GM18517 (cell line): ENCODE measurements around the gene OR8B2.
"Not testable (repeated sequence)": the region's sequence is repeated elsewhere in the genome, so short reads cannot be mapped to it uniquely, and the experiment has no call there.

Experiments
- ATAC-seq: cut with Tn5 transposase; IDR thresholded peaks from one replicate; pipeline ENCODE4 v1.9.1; 2021; ENCODE audit warnings: mild to moderate bottlenecking, moderate library complexity; ENCODE audit not compliant: unreplicated experiment

OR8B2 gene, protein sequence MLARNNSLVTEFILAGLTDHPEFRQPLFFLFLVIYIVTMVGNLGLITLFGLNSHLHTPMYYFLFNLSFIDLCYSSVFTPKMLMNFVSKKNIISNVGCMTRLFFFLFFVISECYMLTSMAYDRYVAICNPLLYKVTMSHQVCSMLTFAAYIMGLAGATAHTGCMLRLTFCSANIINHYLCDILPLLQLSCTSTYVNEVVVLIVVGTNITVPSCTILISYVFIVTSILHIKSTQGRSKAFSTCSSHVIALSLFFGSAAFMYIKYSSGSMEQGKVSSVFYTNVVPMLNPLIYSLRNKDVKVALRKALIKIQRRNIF

DNA sequence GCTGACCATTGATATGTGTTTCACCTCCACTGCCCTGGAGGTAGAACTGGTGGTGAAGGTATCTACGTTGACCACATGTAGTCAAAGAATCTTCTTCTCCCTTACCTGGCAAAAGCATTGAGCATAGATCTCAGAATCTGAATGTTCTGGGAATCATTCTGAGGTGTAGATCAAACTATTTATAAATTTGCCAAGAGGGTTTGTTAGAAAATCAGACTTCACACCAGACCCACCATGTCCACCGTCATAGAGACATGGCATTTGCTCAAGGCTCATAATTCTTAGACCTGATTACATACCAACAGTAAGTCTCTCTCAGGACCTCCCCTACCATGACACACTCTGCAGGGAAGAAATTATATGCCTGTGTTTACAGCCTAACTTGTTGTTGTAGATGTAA is at the start of gene OR8B2:
Gene OR8B2, minus strand, starts transcription at position 101 of the 400 bp plus-strand sequence. CDS start 1,156 bp downstream, outside the sequence.
- ATAC-seq = no peak

DNA sequence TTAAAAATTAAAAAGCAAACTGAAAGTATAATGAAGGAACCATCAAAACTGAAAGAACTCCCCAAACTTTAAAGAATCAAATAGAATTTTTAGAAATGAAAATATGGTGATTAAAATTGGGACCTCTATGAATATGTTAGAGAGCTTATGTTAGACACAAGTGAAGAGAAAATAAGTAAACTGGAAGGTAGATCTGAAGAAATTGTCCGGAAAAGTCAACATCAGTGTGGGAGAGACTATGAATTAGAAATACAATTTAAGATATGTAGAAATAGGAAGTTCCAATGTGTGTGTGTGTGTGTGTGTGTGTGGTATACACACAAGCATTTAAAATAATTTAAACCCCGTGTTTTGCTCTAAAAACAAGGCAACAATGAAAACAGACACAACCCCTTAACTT is 45.3 kb upstream of the OR8B2 start:
- ATAC-seq = no peak

DNA sequence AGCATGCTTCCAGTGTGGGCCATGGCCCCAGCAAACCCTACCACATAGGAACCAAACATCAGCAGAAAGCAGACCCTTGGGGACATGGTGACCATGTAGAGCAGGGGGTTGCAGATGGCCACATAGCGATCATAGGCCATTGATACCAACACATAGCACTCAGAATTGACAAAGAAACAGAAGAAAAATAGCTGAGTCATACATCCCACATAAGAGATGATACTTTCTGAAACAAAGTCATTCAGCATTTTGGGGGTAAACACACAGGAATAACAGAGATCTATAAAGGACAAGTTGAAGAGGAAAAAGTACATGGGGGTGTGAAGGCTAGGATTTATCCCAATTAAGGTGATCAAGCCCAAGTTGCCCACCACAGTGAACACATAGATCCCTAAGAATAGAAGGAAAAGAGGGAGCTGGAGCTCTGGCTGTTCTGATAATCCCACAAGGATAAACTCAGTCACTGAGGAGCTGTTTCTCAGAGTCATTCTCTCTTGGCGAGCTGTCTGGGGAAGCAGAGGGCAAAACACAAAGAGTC is 40.2 kb upstream of the OR8B2 start, which contains the start of gene OR8B4:
Gene OR8B4, minus strand, starts transcription at position 488 of the 538 bp plus-strand sequence. Its CDS starts 0 bp downstream, at position 488.
- no peak for ATAC-seq

DNA sequence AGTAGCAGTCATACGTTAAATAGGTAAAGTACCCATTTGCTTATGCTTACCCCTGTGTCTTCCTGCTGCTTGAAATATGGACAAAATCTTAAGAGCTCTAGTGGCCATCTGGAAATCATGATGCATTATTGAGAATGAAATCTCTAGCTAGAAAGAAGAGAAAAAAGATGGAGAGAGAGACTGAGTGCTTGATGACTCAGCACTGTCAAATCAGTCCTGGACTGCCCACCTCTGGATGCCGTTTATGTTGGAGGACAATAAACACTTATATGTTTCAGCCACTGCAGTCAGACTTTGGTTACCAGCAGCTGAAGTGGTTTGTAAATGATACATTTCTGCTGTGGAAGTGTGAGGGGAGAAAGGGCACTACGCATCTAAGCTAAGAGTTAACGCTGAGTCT is 36.7 kb upstream of the OR8B2 start:
- no peak for ATAC-seq

DNA sequence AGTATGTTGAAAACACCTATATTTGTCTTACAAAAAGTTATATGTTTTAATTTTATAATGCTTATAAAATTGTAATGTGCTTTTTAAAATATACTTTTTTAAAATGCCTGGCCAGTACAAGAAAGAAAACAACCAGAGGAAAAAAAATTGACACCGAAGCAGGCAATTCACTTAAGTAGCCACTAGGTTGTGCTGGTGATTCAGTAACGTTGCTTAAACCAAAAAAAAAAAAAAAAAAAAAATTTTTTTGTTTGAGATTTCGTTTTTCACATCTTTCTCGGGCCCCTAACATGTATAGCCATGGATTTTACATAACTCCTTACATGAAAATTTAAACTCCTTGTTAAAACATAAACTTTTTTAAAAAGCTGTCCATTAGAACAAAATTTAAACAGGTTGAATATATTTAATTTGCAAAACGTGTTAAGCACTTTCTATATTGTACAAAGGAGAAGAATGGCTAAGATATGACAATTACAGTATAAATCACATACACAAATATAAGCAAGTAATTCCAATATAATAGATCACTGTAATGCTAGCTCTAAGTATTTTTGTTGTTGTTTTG is 31.1 kb upstream of the OR8B2 start:
- ATAC-seq = no peak

DNA sequence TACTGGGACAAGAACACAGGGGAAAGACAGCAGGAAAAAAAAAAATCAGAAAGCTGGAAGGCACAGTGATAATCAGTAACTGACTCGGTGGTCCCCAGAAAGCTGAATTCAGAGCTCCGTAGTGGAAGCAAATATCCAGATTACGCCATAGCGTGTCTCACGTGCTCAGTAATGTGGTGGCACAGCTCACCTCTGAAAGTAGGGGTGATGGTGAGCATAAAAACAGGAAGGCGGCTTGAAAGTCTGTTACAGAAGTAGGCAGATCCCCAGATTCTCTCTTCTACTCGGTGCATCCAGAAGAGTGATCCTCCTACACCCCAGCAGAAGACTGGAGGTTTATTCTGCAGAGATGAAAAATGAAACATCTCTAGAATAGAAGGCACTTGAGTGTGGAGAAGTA is 25.6 kb upstream of the OR8B2 start:
- no peak for ATAC-seq

DNA sequence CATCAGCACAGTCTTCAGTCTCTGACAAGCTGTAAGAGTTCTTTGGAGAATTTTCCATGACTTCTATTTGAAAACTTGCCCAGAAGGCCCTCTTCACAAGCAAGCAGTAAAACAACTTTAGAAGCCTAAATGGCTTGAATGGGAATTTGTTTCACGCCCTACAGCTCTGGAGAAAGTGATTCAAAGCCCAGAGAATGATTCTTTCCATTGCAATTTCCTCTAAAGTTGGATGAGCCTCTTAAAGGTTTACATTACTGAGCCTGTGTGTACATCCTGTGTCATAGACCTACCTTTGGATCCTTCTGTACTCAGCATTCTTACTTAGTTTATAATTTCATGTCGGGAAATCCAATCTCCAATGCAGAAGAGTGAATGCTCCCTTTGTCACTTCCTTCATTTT is 21.3 kb upstream of the OR8B2 start:
- no peak for ATAC-seq

DNA sequence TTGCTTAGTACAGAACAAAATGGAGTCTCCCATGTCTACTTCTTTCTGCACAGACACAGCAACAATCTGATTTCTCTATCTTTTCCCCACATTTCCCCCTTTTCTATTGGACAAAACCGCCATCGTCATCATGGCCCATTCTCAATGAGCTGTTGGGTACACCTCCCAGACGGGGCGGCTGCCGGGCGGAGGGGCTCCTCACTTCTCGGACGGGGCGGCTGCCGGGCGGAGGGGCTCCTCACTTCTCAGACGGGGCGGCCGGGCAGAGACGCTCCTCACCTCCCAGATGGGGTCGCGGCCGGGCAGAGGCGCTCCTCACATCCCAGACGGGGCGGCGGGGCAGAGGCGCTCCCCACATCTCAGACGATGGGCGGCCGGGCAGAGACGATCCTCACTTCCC is 18.9 kb upstream of the OR8B2 start:
- not testable (repeated sequence) for ATAC-seq

DNA sequence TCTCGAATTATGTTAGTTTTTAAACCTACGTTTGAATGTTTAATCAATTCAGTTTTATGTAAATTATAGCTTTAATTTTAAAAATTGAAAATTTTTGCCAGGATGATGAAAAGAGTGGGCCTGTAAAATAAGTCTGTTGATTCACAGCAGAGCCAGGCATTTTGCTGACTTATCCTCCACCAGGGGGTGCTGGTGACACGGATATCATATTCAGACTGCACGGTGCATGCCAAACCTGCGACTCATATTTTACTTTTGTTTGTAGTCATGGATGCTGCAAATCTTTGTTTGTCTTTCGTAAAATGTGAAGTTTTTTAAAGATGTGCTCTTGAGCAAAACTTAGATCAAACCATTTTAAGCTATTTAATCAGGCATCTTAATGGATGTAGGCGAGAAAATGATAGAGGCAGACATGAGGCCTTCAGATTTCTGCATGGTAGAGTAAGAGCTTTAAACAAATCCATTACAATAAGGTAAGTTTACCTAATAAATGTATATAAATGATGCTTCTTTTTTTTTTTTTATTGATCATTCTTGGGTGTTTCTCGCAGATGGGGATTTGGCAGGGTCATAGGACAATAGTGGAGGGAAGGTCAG is 18.1 kb upstream of the OR8B2 start:
- ATAC-seq = peak; percentile 77

DNA sequence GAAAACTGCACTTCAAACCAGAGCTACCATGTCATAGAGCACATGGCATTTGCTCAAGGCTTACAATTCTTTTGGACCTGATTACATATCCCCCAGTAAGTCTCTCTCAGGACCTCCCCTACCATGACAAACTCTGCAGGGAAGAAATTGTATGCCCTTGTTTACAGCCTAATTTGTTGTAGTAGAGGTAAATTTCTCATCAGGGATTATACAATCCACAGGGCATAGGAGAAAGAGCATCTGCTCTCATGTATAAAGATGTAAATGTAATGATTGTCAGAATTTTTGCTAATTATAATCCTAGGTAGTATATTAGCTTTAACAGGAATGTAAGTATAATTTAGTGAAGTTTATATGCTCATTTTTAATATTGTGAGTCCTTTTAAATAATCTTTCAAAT is 14.6 kb upstream of the OR8B2 start, which contains the start of gene OR8B3:
Gene OR8B3, minus strand, starts transcription at position 101 of the 400 bp plus-strand sequence. CDS start 1,673 bp downstream, outside the sequence.
- ATAC-seq = no peak

DNA sequence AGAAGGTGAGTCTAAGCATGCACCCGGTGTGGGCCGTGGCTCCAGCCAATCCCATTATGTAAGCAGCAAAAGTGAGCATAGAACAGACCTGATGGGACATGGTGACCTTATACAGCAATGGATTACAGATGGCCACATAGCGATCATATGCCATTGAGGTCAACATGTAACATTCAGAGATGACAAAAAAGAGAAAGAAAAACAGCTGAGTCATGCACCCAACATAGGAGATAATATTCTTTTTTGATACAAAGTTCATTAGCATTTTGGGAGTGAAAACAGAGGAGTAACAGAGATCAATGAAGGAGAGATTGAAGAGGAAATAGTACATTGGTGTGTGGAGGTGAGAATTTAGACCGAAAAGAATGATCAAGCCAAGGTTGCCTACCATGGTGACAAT is 12.5 kb upstream of the OR8B2 start:
- not testable (repeated sequence) for ATAC-seq

DNA sequence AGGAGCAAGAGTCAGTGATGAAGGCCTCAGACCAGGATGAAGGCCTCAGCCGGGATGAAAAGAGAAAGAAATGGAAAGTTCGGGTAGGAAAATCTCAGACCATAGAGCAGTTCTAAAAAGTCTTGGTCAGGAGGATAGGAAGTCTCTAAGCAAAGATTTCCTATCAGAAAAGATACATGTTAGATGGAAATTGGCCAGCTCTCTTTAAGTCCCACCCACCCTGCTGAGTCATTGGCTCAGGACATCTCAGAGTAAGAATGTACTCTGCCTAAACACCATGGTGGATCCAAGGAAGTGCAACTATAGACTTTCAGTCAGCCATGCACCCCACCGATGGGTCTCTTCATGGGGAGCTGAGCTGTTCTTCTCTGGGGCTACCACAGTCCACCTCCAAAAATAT is 10.1 kb upstream of the OR8B2 start:
- no peak for ATAC-seq

DNA sequence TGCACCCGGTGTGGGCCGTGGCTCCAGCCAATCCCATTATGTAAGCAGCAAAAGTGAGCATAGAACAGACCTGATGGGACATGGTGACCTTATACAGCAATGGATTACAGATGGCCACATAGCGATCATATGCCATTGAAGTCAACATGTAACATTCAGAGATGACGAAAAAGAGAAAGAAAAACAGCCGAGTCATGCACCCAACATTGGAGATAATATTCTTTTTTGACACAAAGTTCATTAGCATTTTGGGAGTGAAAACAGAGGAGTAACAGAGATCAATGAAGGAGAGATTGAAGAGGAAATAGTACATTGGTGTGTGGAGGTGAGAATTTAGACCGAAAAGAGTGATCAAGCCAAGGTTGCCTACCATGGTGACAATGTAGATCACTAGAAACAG is 1.4 kb downstream of the OR8B2 start:
- not testable (repeated sequence) for ATAC-seq

DNA sequence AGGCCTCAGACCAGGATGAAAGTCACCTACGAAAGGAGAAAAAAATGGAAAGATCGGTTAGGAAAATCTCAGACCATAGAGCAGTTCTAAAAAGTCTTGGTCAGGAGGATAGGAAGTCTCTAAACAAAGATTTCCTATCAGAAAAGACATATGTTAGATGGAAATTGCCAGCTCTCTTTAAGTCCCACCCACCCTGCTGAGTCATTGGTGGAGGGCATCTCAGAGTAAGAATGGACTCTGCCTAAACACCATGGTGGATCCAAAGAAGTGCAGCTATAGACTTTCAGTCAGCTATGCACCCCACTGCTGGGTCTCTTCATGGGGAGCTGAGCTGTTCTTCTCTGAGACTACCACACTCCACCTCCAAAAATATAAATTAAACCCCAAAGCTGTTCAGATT is 3.7 kb downstream of the OR8B2 start:
- ATAC-seq = no peak

DNA sequence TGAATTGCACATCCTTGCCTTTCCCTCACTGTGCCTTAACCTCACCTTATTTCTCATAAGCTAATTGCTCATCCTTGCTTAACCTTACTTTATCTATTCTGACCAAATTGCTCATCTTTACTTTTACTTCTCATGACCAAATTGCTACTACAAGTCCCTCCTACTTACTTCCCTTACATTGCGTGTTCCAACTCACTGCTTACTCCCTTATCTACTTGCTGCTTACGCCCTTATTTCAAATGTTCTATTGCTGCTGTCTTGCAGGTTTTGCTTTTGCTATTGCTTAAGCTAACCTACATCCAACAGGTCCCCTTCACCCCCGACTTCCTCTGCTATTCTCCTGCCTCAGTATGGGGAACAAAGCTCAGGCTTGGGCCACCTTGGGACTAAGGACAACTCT is 8.0 kb downstream of the OR8B2 start:
- no peak for ATAC-seq

DNA sequence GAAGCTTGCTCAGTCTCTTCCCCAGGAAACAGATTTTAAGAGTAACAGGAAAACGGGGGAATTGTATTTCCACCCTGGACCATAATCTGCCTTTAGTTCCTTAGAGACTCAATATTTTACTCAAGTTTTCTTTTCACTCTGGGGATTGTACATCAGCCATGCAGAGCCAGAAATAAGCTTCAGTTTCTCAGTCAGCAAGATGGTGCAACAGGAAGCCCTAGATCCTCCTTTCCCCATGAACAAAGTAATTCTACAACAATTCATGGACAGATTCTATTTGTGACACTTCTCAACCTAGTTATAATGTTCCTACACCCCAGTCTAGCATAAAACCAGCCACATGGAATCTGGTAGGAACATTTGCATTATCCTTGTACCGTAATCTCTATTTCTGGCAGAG is 24.7 kb downstream of the OR8B2 start:
- ATAC-seq = no peak

DNA sequence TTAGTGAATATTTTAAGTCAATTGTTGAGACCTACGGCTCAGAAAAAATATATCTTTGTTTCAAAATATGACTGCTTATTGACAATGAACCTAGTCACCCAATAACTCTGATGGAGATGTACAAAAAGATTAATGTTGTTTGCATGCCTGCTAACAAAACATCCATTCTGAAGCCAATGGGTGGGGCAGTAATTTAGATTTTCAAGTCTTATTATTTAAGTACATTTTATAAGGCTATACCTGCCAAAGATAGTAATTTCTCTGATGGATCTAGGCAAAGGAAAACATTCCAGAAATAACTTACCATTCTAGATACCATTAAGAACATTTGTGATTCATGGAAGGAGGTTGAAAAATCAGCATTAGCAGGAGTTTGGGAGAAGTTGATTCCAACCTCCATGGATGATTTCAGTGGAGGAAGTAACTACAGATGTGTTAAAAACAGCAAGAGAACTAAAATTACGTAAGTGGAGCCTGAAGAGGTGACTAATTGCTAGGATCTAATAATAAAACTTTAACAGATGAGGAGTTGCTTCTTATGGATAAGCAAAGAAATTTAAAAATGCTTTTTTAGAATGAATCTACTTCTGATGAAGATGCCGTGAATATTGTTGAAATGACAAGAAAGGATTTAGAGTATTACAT is 37.9 kb downstream of the OR8B2 start:
- no peak for ATAC-seq

DNA sequence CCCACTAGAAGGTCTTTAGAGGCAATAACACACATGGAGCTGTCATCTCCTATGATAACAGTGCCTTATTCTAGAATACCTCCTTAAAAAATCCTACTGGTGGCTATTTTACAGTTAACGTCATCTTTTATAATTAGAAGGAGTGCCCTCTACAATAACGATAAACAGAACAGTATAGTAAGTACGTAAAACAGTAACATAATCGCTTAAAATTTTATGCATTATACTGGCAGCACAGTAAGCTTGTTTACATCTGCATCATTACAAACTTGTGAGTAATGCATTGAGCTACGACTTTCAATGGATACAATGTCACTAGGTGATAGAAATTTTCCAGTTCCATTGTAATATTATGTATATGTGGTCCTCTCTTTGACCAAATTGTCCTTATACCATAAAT is 40.0 kb downstream of the OR8B2 start:
- no peak for ATAC-seq

DNA sequence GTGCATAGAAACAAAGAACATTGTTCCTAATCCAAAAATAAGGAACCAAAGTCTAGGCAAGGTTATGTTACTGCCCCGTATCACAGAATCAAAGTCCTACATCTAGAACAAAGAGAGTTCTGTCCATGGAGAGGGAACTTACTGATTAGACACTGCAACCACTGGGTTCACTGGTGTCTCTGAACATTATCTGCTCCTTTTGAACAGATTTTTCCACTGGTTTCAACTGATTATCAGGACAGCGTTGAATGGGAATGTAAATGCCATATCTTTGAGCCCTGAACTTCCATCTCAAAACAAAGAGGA is 44.2 kb downstream of the OR8B2 start:
- no peak for ATAC-seq

DNA sequence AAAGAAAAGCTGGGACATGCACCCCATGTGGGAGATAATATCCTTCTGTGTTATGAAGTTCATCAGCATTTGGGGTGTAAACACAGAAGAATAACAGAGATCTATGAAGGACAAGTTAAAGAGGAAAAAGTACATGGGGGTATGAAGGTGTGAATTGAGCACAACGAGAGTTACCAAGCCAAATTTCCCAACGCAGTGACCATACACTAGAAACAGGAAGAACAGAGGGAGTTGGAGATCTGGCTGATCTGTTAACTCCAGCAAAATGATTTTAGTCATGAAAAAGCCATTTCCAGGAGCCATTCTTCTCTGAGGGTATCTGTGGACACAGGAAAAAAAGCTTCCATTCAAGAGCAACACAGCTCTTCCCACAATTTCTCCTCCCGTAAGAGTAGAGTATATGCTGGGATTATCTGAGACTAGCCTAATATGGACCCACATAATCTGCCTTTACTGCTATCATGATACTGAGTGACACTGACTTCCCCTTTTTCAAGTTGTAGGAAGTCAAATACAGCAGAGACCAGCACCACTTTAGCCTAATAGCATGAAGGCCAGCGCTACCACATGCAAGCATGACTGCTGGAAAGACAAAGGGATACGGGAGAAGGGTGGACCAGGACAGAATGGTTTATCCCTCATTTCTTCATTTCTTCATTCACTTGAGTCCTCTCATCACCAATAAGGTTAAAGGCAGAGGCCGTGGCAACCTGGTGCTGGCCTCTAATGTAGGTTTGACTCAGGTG is 44.7 kb downstream of the OR8B2 start:
- ATAC-seq = no peak
